K562 (cell line): Measurements from ENCODE around the gene AJUBA. TPM values are rescaled to one million over a fixed set of nuclear protein-coding genes. Genes with fewer than 3 reads are reported as not detected.

Source experiments
- ARID1B ChIP-seq: fragments of 450-650 bp; IDR thresholded peaks from 2 replicates; pipeline ENCODE4 v1.6.1; 2016; ENCODE audit warnings: antibody characterized with exemption, mild to moderate bottlenecking, inconsistent platforms
- ATF6 ChIP-seq: sonication (generic); formaldehyde crosslinking; IDR thresholded peaks from 2 replicates; pipeline ENCODE4 v1.4.0; 2020; ENCODE audit warnings: mild to moderate bottlenecking, missing genetic modification reagents
- BRCA1 ChIP-seq, 2 experiments: fragments of 450-650 bp in 1 of 2; sonication (generic) in 1 of 2; formaldehyde crosslinking in 1 of 2; IDR thresholded peaks; 2 replicates each; pipeline versions ENCODE4 v1.5.0 to v1.6.1; 2017 to 2020; ENCODE audit warnings: mild to moderate bottlenecking in 1 of 2, missing genetic modification reagents in 1 of 2
- BRD9 ChIP-seq: fragments of 450-650 bp; IDR thresholded peaks from 2 replicates; pipeline ENCODE4 v1.6.1; 2018; ENCODE audit warnings: low read depth; ENCODE audit not compliant: partially characterized antibody
- CBX5 ChIP-seq: IDR thresholded peaks from 2 replicates; pipeline ENCODE4 v1.6.1; 2014; ENCODE audit warnings: low read depth, borderline replicate concordance
- CSDE1 ChIP-seq, 2 experiments: fragments of 450-650 bp; IDR thresholded peaks; 2 replicates each; pipeline ENCODE4 v1.6.1; 2016; ENCODE audit warnings: mild to moderate bottlenecking in 1 of 2
- GATAD2B ChIP-seq: fragments of 450-650 bp; IDR thresholded peaks from 2 replicates; pipeline ENCODE4 v1.6.1; 2017; ENCODE audit warnings: mild to moderate bottlenecking, borderline replicate concordance
- JUNB ChIP-seq: fragments of 450-650 bp; formaldehyde crosslinking; conservative IDR thresholded peaks from 2 replicates; pipeline ENCODE4 v1.4.0; 2020; ENCODE audit warnings: mild to moderate bottlenecking
- MAFF ChIP-seq: IDR thresholded peaks from 2 replicates; pipeline ENCODE4 v1.6.1; 2012; ENCODE audit warnings: low read length, improper control_type of control experiment
- MLLT1 ChIP-seq, 2 experiments: fragments of 450-650 bp; IDR thresholded peaks; 2 replicates each; pipeline ENCODE4 v1.6.1; 2016
- NEUROD1 ChIP-seq: fragments of 150-350 bp; IDR thresholded peaks from 2 replicates; pipeline ENCODE4 v1.6.1; 2014; ENCODE audit warnings: borderline replicate concordance, low read length, low read depth; ENCODE audit not compliant: partially characterized antibody
- NKRF ChIP-seq: fragments of 450-650 bp; IDR thresholded peaks from 2 replicates; pipeline ENCODE4 v1.6.1; 2016; ENCODE audit warnings: borderline replicate concordance
- RBM34 ChIP-seq: fragments of 200-400 bp; formaldehyde crosslinking; IDR thresholded peaks from 2 replicates; pipeline ENCODE4 v1.6.1; 2018; ENCODE audit warnings: low read length, borderline replicate concordance; ENCODE audit not compliant: insufficient read depth
- RFX5 ChIP-seq: IDR thresholded peaks from 2 replicates; pipeline ENCODE4 v1.6.1; 2011; ENCODE audit warnings: low read depth, mild to moderate bottlenecking, improper control_type of control experiment, low read length
- SUPT5H ChIP-seq: fragments of 450-650 bp; IDR thresholded peaks from 2 replicates; pipeline ENCODE4 v1.6.1; 2016
- XRCC4 ChIP-seq: IDR thresholded peaks from one replicate; pipeline ENCODE4 v1.6.1; 2011; ENCODE audit not compliant: insufficient read depth, insufficient read length; ENCODE audit errors: extremely low read depth
- polyA plus RNA-seq, 8 experiments: library from polyadenylated mRNA; depleted of rRNA in 4 of 8; stranded (reverse) in 5 of 8; unstranded in 3 of 8; fragments of >200 nt; fragmentation: Nextera tagmentation in 2 of 8; fragmentation: Illumina TruSeq in 1 of 8; extraction: Ambion mirVana in 2 of 8; extraction: Trizol in 1 of 8; gene quantifications; 2 replicates each; pipeline versions ENCODE4 v1.2.1 to v1.2.3, GENCODE V29; 2011 to 2014; ENCODE audit warnings: inconsistent platforms in 1 of 8, missing spikeins in 1 of 8
- total RNA-seq, 7 experiments: library from RNA; depleted of rRNA in 6 of 7; stranded (reverse); fragments of >200 nt in 6 of 7; fragmentation: Illumina TruSeq in 2 of 7; extraction: Trizol in 2 of 7; gene quantifications; 2 replicates each; pipeline versions ENCODE4 v1.2.1 to v1.2.3, GENCODE V29; 2011 to 2021; ENCODE audit warnings: low replicate concordance in 1 of 7
- TF ChIP-seq, protein P1 (sequence below): fragments of 450-650 bp; conservative IDR thresholded peaks from 2 replicates; pipeline ENCODE4 v1.6.1; 2016; ENCODE audit warnings: missing genetic modification characterization, low read depth, mild to moderate bottlenecking, missing compliant biosample characterization, moderate library complexity
- TF ChIP-seq, protein P2 (sequence below): fragments of 450-650 bp; IDR thresholded peaks from 2 replicates; pipeline ENCODE4 v1.6.1; 2018; ENCODE audit warnings: mild to moderate bottlenecking, low read depth; ENCODE audit not compliant: partially characterized antibody

Gene AJUBA
- total and polyA plus RNA-seq, 9 of the 15 experiments (the other 6 are each of a cell fraction or from before 2014, with no cell fraction given), result 0.73 to 4.7 (median 2.8) TPM

DNA sequence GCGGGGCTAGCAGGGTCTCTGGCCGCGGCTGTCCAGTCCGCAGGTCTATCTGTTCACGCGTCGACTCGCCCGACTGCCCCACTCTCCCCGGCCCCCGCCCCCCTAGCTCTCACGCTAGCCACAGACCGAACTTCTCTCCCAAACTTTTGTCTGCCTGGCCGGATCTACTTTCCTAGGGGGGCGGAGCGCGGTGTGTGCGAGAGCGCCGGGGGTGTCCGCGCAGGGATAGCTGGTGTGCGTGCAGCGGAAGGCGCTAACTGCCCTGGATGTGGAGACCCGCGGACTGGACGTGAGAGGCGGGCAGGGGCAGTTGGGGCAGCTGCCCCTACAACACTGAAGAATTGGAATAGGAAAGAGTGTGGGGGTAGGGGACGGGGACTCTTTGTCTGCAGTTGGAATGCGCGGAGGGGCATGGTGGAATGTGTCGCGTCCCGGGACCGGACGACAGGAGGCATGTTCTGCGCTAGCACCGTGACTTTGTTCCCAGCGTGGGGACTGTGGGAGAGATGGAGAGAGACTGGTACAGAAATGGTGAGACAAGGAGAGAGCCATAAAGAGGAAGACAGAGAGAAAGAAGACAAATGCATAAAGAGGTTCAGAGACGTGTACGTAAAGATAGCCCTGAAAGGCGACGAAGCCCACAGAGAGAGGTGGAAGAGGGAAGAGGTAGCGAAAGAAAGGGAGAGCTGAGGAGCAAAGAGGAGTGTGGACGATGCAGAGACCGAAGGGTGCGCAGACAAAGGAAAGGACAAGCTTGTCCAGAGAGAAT lies at the start of gene AJUBA (continued):
- TF ChIP-seq NKRF, result peak; percentile 97
- no peak for TF ChIP-seq RFX5
- no peak for TF ChIP-seq CBX5
- peak; percentile 73 for TF ChIP-seq ARID1B
- TF ChIP-seq, protein P1, sequence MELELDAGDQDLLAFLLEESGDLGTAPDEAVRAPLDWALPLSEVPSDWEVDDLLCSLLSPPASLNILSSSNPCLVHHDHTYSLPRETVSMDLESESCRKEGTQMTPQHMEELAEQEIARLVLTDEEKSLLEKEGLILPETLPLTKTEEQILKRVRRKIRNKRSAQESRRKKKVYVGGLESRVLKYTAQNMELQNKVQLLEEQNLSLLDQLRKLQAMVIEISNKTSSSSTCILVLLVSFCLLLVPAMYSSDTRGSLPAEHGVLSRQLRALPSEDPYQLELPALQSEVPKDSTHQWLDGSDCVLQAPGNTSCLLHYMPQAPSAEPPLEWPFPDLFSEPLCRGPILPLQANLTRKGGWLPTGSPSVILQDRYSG, result 0 out of 2 replicates have a peak, but pooled peaks have one; percentile 28
- TF ChIP-seq SUPT5H, result peak; percentile 70
- TF ChIP-seq ATF6 (CRISPR knock-in tag), result peak; percentile 88
- TF ChIP-seq MLLT1 (IDR thresholded peaks at IDR 0.05), result peak; percentile 24 to 95; a peak in 3 of 4 replicates
- TF ChIP-seq MAFF, result no peak
- TF ChIP-seq BRCA1 (IDR thresholded peaks at IDR 0.05), result no peak
- no peak for TF ChIP-seq BRCA1 (CRISPR knock-in tag; IDR thresholded peaks at IDR 0.05)
- TF ChIP-seq CSDE1 (IDR thresholded peaks at IDR 0.05), result peak in 1 of 2 experiments; percentile 67; a peak in 1 of 4 replicates
- TF ChIP-seq BRD9, result peak; percentile 36
- no peak for TF ChIP-seq RBM34
- no peak for TF ChIP-seq JUNB (CRISPR knock-in tag)
- no peak for TF ChIP-seq XRCC4
- TF ChIP-seq, protein P2, sequence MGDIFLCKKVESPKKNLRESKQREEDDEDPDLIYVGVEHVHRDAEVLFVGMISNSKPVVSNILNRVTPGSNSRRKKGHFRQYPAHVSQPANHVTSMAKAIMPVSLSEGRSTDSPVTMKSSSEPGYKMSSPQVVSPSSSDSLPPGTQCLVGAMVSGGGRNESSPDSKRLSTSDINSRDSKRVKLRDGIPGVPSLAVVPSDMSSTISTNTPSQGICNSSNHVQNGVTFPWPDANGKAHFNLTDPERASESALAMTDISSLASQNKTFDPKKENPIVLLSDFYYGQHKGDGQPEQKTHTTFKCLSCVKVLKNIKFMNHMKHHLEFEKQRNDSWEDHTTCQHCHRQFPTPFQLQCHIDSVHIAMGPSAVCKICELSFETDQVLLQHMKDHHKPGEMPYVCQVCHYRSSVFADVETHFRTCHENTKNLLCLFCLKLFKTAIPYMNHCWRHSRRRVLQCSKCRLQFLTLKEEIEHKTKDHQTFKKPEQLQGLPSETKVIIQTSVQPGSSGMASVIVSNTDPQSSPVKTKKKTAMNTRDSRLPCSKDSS, result no peak
- TF ChIP-seq GATAD2B, result no peak; the same call in 1 of the 2 replicates
- no peak for TF ChIP-seq NEUROD1
